Nephron progenitor cell (in vitro differentiated cells): Measurements from ENCODE around the gene KLHL3.

Experiments
- DNase-seq: peaks from one replicate; pipeline ENCODE4 v3.0.0; 2021
- H3K27ac Mint-ChIP-seq: 2 replicates; pipeline ENCODE4 v1.8.0; 2021; ENCODE audit warnings: mild to moderate bottlenecking, moderate library complexity, mixed read lengths
- H3K27me3 Mint-ChIP-seq: 2 replicates; pipeline ENCODE4 v1.8.0; 2021; ENCODE audit warnings: mild to moderate bottlenecking, low read depth, mixed read lengths; ENCODE audit not compliant: poor library complexity
- H3K36me3 Mint-ChIP-seq: 2 replicates; pipeline ENCODE4 v1.8.0; 2021; ENCODE audit warnings: low read depth, mixed read lengths
- H3K4me1 Mint-ChIP-seq: 2 replicates; pipeline ENCODE4 v1.8.0; 2021; ENCODE audit warnings: mixed read lengths
- H3K4me3 Mint-ChIP-seq: 2 replicates; pipeline ENCODE4 v1.8.0; 2021; ENCODE audit warnings: mild to moderate bottlenecking, moderate library complexity, mixed read lengths
- H3K9me3 Mint-ChIP-seq: 2 replicates; pipeline ENCODE4 v1.8.0; 2021; ENCODE audit warnings: mild to moderate bottlenecking, moderate library complexity, mixed read lengths
- CTCF ChIP-seq: fragments of 200-600 bp; sonication (generic); IDR thresholded peaks from 2 replicates; pipeline ENCODE4 v1.5.0; 2021; ENCODE audit warnings: antibody characterized with exemption

Gene KLHL3

GRCh38 chr5:137575211-137575610 is 160.7 kb downstream of the KLHL3 start:
- peaks cover 35% of the 10 kb centered on the region for H3K27me3 Mint-ChIP-seq

DNA sequence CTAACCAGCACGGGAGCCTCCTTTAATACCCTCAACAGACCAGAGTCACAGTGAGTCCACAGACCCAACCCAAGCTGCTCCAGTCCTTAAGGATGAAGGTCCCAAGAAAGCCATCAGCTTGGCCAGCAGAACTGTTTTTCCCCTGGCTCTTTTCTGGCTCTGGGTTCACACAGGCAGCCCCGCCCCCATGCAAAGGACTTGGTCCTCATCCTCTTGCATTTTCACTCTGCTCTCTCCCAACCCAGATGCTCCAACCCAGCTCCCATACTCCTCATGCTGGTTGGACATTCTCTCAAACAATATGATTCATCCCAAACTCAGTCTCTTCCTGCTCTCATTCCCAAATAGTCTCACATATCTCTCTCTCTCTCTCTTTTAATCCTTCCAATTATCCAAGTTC is 162.5 kb downstream of the KLHL3 start:
- H3K4me3 Mint-ChIP-seq: no peak overlapping the region
- no peak for DNase-seq
- peaks cover 8% of the 10 kb centered on the region for H3K4me1 Mint-ChIP-seq
- H3K36me3 Mint-ChIP-seq: no peaks in the 10 kb centered on the region
- H3K27ac Mint-ChIP-seq: no peak overlapping the region
- TF ChIP-seq CTCF: no peak
- H3K9me3 Mint-ChIP-seq: peaks cover 9% of the 10 kb centered on the region
- peaks cover 41% of the 10 kb centered on the region for H3K27me3 Mint-ChIP-seq

More at GRCh38 chr5:137575211-137575610, 160.7 kb downstream of the KLHL3 start:
- TF ChIP-seq CTCF: no peak
- no peak for DNase-seq
- Mint-ChIP-seq H3K4me3 (no peak overlapping the region), H3K27ac (no peak overlapping the region), H3K36me3 (no peaks in the 10 kb centered on the region), H3K9me3 (peaks cover 9% of the 10 kb centered on the region), H3K4me1 (no peaks in the 10 kb centered on the region)

DNA sequence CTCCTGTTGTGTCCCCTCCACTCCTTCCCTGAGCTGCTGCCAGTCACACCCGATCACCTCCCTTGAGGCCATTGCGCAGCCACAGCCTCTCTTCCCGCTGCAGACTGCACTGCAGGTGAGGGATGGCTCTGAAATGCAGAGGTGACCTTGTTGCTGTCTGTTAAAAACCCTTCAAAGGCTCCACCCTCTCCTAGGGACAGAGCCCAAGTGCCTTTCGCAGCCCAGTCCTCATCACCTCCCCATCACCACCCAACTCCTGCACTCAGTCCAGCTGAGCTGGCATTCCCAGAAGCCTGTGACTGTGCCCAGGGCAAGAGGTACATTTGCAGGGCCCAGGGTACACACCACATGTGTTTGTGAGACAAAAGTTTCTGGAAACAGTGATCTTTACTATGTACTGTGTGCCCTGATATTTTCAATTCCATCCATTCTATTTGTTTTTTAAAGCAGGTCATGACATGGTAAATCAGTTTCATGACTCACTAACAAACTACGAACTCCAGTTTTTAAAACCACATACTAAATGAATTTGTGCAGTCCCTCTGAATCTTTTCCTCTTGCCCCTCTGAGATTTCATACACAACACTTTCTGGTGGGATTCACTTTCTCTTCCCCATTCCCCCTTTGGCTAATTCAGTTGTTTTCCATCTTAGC is 163.7 kb downstream of the KLHL3 start:
- no peak for TF ChIP-seq CTCF
- no peak overlapping the region for H3K4me3 Mint-ChIP-seq
- peaks cover 20% of the 10 kb centered on the region for H3K4me1 Mint-ChIP-seq
- peaks cover 9% of the 10 kb centered on the region for H3K9me3 Mint-ChIP-seq
- peaks cover 46% of the 10 kb centered on the region for H3K27me3 Mint-ChIP-seq
- no peaks in the 10 kb centered on the region for H3K36me3 Mint-ChIP-seq
- no peak for DNase-seq
- H3K27ac Mint-ChIP-seq: no peak overlapping the region

GRCh38 chr5:137570070-137570469 is 165.8 kb downstream of the KLHL3 start:
- Mint-ChIP-seq H3K4me3 (no peak overlapping the region), H3K9me3 (no peaks in the 10 kb centered on the region), H3K27ac (no peak overlapping the region), H3K27me3 (peaks cover 51% of the 10 kb centered on the region), H3K4me1 (peaks cover 40% of the 10 kb centered on the region), H3K36me3 (no peaks in the 10 kb centered on the region)
- no peak for TF ChIP-seq CTCF
- DNase-seq: no peak
